SIG-M5 treated with dmso at 0.1 percent for 504 hours (cell line): ENCODE data around the gene TMEM127.

ENCODE experiments used
- DNase-seq: peaks from one replicate; lab custom pipeline; 2025; ENCODE audit not compliant: unreplicated experiment; lab: John Stamatoyannopoulos, UW

The TMEM127 gene

DNA sequence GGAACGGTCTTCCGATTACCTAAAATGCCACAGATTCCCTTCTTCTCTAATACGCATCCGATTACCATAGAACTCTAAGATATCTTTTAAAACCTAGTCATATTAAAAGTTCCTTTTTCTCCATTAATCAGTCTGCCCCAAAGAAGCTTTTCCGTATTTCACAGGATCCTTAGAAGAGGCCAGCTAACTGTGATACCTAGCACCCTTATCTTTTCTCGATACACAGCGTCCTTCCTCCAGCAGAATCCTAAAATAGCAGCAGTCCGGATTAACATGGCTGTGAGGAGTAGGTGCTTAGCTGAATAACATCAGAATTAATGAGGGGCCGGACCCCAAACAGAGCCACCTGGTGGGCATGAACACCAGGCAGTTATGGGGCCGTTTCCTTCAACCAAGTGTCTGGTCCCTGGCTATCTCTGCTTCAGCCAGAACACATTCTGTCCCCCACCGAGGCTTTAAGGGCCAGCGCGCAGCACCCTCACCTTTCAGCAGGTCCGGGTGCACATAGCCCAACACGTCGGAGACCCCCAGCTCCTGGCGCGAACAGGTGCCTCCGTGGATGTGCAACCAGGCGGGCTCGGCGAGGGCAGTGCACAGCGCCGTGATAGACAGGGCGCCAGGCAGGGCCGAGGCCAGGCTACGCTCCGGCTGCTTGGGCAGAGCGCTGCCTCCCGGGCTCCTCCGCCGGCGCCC, 995 bp downstream of the TMEM127 start:
- DNase-seq = peak; percentile 64

DNA sequence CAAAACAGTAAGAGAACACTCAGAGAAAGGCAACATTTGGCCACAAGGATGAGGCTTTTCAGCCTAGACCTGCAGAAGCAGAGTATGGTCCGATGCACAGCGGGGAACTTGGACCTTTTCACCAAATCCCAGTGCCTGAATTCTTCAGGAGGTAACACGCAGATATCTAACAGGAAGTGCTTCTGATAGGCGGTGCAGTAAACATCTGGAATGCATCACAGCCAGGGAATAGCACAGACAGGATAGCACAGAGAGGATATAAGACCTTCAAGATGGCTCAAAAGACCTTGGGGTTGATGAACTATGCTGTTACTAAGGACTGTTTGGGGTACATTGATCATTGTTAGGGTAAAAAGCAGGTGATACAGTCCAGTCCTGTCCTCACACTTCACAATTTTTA, 1.7 kb downstream of the TMEM127 start:
- no peak for DNase-seq

DNA sequence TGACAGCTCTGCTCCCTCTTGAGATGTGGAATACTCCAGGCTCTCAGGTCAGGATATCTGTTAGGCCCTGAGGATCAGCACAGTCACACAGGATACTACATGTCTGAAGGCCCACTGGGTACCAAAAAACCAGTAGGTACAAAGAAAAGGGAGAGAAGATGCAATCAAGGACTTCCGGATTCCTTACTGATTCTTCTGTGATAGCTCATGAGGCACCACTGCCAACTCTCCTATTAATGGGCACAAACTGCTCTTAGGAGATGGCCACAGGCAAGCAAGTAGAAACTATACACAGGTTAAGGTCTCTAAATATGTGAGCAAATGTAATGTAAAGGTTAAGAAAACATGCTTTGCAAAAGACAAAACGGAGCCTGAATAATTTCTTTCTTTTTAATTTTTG, 3.5 kb downstream of the TMEM127 start:
- DNase-seq = no peak

DNA sequence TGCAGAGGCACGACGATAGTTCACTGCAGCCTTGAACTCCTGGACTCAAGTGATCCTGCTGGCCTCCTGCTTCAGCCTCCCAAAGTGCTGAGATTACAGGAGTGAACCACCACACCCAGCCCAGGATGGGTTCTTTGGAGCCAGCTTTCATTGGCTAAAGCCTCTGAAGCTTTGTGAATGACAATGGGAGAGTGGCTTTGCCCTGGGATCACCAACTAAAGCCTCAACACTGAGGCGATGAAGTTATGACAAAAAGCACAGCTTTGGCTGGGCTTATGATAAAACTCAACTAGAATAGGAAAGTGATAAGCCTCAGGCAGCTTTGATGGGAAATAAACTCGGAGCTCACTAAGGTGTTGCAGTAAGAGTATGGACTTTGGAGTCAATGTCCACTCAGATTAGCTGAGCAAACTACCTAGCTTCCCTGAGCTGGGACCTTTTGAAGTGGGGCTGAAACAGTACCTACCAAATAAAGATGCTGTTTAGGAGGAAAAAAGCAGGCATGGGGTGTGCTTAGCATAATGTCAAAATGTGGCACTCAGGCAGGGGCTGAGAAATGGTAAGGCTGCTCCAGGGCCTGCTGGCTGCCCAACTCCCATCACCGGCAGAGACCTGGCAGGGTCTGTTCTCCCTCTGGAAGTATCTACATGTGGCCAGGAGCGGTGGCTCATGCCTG, 4.3 kb downstream of the TMEM127 start:
- DNase-seq = no peak

DNA sequence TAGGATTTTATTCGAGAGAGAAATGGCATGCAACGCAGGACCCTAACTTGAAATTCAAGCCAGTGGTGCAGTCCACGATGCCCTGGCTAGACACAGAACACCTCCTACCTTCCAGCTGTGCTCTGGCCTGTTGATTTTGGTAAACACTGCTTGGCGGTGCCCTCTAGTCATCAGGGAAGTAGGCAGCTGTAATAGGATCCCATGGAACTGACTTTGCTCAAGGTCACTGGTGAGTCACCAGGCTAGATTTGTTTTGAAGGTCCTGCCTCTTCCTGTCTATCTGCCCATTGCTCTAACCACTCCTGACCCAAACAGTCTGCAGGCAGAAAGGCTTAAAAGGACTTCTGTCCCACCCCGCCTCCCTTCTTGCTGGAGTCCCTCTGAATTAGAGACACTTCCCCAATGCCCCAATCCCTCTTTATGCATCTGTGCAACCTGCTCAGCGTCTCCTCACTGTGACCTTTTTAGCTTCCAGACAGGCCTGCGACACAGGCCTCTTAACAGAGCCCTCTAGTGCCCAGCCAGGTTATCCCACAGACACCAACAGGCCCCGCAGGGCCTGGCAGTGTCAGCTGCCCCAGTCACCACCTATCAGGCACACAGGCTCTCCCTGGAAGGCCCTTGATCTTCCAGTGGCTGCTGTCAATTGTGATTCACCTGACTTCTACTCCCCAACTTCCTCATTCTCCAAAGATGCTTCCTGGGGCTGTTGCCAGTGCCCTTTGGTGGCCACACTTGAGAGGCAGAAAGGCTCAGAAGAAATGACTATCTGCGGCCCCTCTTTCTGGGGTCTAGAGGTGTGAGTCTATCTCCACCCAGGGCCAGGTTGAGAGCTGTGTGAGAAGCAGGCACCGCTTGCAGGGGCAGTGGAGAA, 5.2 kb downstream of the TMEM127 start:
- DNase-seq = peak; percentile 81

DNA sequence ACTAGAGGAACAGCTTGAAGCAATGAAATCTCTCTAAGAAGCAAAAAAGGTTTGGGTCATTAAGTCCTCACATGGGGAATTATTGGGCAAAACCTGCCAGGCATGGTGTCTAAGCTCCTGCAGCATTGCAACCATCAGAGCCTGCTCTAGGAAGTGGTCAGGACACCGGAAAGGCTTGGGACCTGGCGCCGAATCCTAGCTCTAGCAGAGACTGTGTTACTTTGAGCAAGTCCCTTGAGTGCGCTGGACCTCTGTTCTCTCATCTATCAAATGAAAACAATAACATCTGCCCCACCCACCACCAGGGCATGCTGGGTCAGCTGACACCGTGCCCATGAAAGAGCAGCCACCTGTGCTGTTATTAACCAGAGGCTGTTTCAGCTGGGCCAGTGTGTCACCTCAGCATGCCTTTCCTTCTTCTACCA, 6.3 kb downstream of the TMEM127 start:
- DNase-seq = no peak

DNA sequence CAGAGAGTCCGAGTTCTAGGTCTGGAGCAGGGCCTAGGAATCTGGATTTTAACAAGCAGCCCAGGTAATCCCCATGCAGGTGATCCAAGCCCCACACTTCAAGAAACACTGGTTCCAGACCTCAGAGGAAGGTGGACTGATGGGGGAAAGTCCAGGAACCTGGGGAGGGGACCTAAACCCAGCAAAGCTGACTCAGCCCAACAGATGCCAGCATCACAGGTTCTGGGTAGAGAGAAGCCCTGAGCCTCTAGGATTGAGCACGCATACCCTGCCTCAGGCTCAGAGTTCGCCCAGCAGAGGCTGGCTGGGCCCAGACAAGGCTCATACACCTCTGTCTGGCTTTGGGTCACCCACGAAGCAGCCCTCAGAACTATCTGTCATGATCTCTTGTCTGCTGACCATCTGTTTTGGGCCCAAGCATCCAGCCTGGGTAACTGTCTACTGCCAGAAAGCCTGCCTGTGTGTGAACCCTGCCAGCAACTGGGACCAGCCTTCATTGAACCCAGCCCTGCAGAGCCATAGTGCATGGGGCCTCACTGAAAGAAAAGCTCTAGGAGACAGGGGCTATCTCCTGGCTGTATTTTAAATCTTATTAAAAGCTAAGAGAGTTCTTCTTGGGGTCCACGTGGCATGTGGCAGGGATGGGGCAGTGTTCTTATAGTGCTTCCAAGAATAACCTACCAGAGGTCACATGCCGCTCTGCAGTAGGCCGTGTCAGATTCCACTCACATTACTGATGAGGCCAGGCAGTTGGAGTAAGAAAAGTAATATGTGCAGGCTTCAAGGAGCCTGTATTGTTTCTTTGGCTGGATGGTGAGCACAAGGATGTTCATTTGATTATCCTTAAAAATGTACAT, 7.4 kb downstream of the TMEM127 start:
- DNase-seq = no peak

DNA sequence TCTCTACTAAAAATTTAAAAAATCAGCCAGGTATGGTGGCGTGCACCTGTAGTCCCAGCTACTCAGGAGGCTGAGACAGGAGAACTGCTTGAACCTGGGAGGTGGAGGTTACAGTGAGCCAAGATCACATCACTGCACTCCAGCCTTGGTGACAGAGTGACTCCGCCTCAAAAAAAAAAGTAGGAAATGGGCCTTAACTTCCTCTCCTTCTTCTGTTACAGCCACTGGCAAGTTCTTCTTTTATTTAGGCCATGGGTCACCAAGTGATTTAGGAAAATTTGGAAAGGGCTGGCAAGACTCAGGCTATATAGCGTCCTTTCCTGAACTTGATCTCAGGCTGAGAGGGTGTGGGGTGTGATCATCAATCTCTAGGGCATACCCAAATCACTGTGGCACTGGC, 8.1 kb downstream of the TMEM127 start:
- peak; percentile 69 for DNase-seq

DNA sequence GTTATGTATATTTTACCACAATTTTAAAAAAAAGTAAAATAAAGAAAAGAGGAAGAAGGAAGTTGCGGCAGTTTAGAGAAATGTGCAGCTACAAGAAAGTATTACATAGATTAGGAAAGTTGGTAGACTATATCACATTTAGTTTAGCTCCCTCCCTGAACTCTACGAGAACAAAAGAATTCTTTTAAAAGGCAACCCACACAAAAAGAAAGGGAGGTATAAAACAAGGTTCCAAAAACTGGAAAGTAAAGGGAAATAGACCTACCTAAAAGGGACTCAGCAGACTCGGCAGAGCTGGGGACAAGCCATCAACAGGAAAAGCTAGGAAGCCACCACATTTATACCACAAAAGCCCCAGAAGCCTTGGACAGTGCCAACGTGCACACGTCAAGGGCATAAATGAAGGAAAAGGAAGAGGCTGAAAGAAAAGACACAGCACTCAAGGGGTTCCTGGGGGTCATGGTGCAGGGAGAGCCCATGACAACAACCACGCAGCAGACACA, 9.1 kb downstream of the TMEM127 start:
- DNase-seq = peak; percentile 63

DNA sequence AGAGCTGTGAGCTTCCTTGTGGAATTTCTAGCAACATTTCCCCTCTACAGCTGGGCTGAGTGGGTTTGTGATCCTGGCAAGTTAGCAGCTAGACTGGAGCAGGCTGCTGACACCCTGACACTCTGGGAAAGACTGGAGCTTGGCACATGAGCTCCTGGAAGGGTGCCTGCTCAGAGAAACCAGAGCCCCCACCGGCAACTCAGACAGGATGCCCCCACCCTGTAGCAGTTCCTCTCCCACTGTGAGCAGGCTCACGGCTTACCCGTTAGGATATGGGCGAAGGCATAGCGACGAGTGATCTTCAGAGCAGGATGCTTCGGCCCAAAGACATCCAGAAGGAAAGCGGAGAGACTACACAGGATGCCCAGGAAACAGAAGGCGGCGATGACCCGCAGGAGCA, 11.2 kb downstream of the TMEM127 start:
- DNase-seq = no peak

DNA sequence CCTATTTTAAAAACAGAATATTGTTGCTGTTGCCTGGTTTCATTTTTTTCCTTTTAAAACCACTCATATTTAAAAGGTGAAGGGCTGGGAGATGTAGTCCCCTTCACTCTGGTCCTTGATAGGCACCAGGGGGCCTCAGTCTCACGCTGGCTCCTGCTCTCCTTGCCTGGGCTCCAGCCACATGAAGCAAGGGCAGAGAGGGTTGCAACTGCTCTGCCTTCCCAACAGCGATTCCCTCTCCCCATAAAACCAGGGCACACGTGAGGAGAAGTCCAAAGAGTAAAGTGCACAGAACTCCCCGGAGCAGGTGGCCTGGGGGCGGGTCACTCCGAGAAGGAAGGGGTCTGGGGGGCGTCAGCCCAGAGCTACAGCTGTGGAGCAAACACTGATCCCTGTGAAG, 12.8 kb downstream of the TMEM127 start:
- DNase-seq = no peak

DNA sequence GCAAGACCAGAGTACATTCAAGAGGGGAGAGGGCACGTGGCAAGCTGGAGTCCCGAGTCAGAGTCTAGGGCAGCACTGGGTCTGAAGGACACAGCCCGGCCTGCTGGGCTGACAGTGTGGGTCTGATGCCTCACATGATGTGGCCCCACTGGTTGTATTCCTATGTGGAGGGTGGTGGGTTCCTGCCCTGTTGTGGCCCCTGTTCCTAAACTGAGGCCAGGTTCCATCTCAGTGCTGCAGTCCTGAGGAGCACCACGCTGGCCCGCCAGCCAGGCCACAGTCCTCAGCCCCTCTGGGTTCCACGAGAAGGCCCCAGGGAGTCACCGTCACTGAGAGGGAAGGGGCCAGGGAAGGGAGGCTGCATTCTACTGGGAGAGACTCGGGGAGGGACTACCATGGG, 13.3 kb downstream of the TMEM127 start:
- DNase-seq = no peak

DNA sequence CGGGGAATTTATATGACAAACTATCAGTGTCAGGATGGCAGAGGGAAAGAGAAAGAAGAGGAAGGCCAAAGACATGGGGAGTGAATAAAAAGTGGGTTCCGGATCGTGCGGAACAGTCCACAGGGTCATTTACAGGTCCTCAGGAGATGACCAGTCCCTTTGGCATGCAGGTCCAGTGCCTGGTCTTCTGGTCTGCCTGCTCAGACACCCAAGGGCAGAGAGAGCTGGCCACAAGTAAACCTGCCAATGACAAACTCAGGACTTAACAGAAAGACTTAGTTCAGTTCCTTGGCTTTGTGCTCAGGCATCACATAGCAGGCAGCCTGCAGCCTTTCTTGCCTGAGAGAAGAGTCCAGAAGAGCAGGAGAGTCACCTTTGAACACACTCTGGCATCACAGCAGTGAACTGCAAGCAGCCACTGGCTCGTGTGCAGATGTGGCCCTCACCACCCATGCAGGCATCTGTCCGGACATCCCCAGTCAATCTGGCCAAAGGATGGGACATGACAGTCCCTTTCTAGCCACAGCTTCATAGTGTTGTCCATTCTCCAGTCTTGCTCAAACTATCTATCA, 14.0 kb downstream of the TMEM127 start:
- no peak for DNase-seq

DNA sequence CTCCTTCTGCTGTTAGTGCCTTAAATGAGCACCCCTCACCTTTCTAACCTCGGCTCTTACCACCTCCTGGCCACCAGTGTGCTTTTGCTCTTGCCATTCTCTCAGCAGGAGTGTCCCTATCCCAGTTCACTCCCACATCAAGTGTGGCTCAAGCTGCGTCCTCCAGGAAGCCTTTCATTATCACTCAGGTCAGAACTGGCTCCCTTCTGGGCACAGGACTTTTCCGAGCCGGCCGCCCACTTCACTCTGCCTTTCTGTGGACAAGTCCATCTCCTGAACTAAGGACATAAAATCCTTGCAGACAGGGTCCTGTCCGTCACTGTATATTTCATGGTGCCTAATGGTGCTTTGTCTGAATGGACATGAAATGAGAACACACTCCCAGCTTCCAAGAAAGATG, 15.6 kb downstream of the TMEM127 start:
- DNase-seq = no peak

DNA sequence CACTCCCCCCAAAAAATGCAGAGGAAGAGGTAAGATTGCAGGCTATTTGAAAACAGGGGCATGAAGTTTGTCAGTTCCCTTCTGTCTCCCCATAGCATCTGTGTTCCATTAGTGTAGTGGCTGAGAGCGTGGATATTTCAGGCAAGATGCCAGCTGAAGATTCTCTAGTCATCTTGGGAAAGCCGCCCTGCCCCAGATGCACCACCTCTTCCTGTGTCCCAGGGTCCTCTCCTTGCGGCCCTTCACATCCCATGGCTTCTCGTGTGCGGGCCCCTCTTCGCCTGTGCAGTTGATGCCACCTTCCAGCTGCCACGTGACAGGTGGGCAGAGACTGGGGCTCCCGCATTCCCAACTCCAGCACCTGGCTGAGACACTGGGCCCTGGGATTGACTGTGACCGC, 16.1 kb downstream of the TMEM127 start:
- DNase-seq = no peak

DNA sequence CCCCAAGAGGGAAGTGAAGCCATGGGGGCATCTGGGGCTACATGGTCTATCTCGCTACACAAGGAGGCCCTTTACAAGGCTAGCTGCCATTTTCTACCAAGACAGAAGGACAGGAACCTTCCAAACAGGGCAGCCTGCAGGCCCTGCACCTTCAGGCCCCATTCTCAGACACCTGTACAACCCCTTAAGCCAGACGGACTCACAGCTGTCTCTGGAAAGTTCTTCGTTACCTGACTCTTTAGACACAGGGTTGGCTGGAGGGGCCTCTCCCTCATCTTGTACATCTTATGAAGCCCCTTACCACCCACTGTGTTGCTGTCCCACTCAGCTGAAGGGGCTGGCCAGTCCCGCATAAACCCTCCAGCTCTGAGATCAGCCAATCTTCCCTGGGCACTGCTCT, 17.2 kb downstream of the TMEM127 start:
- no peak for DNase-seq

DNA sequence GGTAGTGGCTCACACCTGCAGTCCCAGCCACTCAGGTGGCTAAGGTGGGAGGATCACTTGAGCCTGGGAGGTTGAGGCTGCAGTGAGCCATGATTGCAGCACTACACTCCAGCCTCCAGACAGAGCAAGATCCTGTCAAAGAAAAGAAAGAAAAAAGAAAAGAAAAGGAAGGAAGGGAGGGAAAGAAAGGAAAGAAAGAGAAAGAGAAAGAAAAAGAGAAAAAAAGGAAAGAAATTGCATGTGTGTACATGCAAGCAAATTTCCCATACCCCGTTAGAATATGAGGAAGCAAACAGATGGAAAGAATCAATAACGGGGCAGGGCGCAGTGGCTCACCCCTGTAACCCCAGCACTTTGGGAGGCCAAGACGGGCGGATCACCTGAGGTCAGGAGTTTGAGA, 17.9 kb downstream of the TMEM127 start:
- DNase-seq = no peak

DNA sequence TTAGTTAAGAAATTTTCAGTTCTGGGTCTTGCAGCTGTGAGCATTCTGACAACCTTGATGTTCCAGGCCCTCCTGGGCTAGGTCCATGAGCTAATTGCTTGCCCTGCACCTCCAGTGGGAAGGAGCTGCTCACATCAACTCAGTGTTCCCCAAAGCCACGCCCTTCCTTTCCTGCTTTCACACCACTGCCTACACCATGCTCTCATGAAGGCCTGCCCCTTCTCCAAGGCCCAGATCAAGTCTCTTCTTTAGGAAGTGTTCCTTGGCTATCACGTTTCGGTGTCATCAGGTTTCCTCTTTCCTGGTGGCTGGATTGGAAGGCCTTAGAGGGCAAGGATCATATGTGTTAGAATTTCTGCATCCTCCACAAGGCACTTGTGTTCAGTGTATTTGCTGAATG, 18.8 kb downstream of the TMEM127 start:
- DNase-seq = no peak

DNA sequence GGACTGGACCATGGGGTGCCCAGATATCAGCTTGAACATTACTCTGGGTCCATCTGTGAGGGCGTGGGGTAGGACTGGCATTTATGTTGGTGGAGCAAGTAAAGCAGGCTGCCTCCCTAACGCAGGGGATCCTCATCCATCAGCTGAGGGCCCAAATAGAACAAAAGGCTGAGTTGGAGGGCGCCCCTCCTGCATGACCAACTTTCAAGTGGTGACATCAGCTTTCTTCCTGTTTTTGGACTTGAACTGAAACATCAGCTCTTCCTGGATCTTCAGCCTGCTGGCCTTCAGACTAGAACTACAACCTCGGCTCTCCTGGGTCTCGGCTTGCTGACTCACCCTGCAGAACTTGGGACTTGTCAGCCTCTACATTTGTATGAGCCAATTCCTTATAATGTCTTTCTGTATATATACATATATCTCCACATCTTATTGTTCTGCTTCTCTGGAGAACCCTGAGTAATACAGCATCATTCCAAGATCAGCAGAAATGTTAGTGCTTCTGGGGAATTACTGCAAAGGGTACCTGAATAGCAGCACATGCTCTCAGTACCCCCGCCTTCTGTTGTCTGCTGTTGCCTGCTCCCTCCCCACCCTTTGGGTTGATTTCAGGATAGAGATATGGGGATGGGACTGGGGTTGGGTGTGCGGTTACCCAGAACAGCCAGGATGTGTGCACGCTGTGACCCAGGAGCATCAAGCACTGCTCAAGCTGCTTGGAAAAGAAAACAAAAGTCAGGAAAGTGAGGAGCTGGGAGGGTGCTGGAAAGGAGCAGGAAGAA, 20.0 kb downstream of the TMEM127 start:
- DNase-seq = peak; percentile 89

DNA sequence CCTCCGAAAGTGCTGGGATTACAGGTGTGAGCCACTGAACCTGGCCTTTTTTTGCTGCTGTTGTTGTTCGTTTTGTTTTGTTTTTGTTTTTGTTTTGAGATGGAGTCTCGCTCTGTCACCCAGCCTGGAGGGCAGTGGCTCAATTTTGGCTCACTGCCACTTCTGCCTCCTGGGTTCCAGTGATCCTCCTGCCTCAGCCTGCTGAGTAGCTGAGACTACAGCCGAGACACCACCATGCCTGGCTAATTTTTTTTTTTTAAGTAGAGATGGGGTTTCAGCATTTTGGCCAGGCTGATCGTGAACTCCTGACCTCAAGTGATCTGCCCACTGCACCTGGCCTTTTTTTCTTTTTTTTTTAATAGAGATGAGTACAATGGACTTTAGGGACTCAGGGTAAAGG, 22.0 kb downstream of the TMEM127 start:
- no peak for DNase-seq
